GM04504 (cell line): ENCODE measurements around the gene LRGUK.

Experiments
- DNase-seq: peaks from one replicate; pipeline ENCODE4 v3.0.0-alpha.2; 2012; ENCODE audit warnings: low read depth

LRGUK gene

DNA sequence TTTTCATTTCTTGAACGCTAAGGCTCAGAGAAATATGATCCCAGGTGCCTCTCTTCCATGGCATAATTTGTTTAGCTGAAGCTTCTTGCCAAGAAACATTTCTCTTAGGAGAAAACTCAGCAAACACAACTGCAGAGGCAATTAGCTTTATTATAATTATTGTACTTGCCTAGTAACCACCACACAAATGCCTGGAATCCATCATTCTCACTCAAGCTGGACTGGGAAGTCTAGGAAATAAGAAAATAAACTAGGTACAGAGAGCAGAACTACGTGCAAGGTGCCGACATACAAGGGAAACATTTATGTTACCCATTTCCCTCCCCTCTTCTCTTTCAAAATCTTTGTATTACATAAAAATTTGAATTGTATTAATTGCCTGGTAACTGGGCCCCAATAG lies 174.5 kb downstream of the LRGUK start:
- no peak for DNase-seq

DNA sequence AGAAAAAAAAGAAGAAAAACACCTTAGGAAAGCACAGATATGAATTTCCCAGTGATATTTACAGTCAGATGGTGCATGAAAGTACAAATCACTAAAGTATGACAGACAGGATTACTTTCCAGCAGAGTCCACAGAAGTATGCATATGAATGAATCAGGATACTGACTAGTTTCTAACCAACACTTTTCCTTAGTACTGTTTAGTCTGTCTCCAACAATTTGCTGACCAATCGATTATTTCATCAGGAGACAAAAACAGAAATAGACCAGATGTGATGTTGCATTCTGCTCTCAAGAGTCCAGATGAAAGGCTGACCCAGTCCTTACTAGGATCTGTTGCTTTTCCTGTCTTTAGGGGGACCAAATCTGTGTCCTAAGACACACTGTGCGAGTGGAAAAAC lies 175.0 kb downstream of the LRGUK start:
- DNase-seq: no peak

DNA sequence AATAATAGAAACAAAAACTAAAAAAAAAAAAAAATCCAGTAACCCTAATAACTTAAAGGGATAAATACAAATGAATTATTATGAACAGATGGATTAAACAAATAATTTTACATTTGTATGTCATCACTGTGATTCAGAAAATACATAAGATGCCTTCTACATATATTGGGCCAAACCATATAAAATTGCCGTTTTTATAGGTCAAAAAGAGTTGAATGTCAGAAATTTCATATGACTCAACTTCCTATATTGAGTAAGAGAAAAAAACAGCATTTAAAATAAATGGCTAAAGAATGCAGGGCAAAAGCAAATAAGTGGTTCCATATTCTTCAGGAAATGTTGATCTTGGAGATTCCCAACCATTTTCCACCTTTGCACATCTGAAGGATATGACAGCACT lies 180.2 kb downstream of the LRGUK start:
- no peak for DNase-seq

DNA sequence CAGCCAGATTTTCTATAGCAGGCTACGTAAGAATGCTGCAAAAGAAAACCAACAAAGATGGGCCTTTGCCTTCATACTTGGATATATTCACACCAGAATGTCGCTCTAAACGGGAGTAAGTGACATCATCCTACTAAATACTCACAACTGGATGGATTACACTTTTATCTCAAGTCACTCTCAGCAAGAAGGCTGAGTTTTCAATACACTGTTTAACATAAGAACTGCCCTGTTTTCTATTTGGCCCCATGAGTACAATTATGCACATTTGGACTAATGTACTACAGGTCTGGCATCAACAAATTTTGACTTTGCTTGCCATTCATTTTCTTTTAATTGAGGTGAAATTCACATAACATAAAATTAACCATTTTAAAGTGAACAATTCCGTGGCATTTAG lies 181.4 kb downstream of the LRGUK start:
- no peak for DNase-seq

DNA sequence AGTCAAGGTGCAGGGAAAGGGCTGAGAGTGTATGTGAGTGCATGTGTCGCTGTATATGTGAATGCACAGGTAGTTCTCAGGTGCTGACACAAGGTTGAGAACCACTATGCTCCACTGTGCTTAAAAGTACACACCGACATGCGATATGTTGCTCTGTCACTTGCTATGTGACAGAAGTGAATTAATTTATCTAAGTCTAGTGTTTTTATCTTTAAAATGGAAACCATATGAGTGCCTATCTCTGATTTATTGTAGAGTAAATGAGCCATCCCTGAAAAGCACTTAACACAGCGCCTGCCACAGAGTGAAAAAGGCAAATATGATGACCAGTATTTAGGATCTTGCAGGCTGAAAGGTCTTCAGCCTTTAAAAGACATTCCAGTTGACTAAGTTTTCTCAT lies 184.7 kb downstream of the LRGUK start:
- DNase-seq: no peak

DNA sequence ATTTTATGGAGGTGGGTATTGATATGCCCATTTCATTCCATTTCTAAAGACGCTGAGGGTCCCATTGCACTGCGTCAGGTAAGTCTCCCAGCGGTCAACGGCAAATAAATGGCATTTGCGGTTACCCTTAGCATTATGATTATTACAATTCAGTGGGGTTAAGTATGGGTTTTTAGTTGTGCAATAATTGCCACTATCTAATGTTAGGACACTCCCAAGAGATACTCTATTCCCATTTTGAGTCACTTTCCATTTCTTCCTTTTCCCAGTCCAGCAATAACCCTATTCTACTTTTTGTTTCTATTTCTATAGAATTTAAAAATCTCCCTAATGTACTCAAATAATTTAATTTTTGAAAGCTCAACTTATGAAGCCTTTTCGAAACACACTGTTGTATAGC lies 185.6 kb downstream of the LRGUK start:
- no peak for DNase-seq

DNA sequence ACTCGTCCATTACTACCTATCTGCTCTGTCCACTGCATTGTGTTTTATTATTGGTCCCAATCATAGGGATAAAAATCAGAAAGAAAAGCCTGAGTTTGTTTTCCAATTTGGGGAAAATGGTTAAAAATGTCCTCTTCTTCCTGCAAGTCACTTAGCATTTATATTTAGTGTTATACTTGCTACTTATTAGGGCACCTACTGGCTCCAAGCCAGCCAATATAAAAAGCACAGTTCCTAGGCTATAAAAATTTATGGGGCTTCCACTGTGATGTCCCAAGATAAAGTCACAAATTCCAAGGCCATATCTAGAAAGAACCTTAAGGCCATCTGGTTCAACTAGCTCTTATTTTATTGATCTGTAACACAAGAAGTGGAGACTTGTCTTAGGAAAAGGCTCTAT lies 186.4 kb downstream of the LRGUK start:
- DNase-seq: no peak
